T-cell (primary cell): ENCODE results near the gene GABRR3. TPM values are rescaled to one million over a fixed set of nuclear protein-coding genes. Genes with fewer than 3 reads are reported as not detected.

Experiments
- ATAC-seq, 4 experiments: fragments of 200-7000 bp in 3 of 4; fragments of 150-1000 bp in 1 of 4; cut with Tn5 transposase; replicated peaks in 1 of 4; 1 replicate in 3 of 4; 2 replicates in 1 of 4; pipeline ENCODE4 v1.10.0; 2021; ENCODE audit warnings: moderate library complexity in 3 of 4, mild to moderate bottlenecking in 2 of 4, moderate number of reproducible peaks in 1 of 4
- CTCF ChIA-PET, 2 donors: fragments of 300-600 bp; sonication (Branson Sonifier 250); formaldehyde crosslinking; loops; one replicate each; lab custom pipeline; 2022; ENCODE audit warnings: antibody characterized with exemption in 2 of 2; lab: Charles Lee
- POLR2A ChIA-PET, 2 donors: fragments of 300-600 bp; sonication (Branson Sonifier 250); formaldehyde crosslinking; loops; one replicate each; lab custom pipeline; 2022; ENCODE audit warnings: antibody characterized with exemption in 2 of 2; lab: Charles Lee
- DNase-seq, 35 experiments: peaks; one replicate each; pipeline versions ENCODE4 v3.0.0 to v3.0.0-alpha.2; 2013 to 2023
- H3K27ac ChIP-seq: one replicate; pipeline ENCODE4 v1.5.1; 2013; ENCODE audit warnings: low read length
- H3K27me3 ChIP-seq, 2 experiments: replicated peaks in 1 of 2; 1 replicate in 1 of 2; 2 replicates in 1 of 2; pipeline versions ENCODE4 v1.6.1 to v1.7.0; 2013; ENCODE audit warnings: low read length in 1 of 2, mixed read lengths in 1 of 2; ENCODE audit not compliant: control insufficient read depth in 2 of 2, insufficient read depth in 2 of 2; ENCODE audit errors: extremely low read depth in 1 of 2
- H3K36me3 ChIP-seq, 2 donors: 1 replicate in 1 of 2; 2 replicates in 1 of 2; pipeline versions ENCODE4 v1.6.1 to v1.7.0; 2013; ENCODE audit warnings: low read length in 1 of 2; ENCODE audit not compliant: control insufficient read depth in 2 of 2, insufficient read depth in 1 of 2; ENCODE audit errors: extremely low read depth in 1 of 2
- H3K4me1 ChIP-seq, 2 experiments: 1 replicate in 1 of 2; 2 replicates in 1 of 2; pipeline versions ENCODE4 v1.6.1 to v1.7.0; 2013; ENCODE audit warnings: low read length in 2 of 2, mixed read lengths in 1 of 2; ENCODE audit not compliant: insufficient read depth in 2 of 2, control insufficient read depth in 1 of 2; ENCODE audit errors: extremely low read depth in 1 of 2
- H3K4me3 ChIP-seq, 2 donors: 1 replicate in 1 of 2; 2 replicates in 1 of 2; pipeline versions ENCODE4 v1.5.1 to v1.7.0; 2013; ENCODE audit warnings: mild to moderate bottlenecking in 2 of 2, low read length in 1 of 2, moderate library complexity in 1 of 2; ENCODE audit not compliant: control insufficient read depth in 1 of 2; ENCODE audit errors: extremely low read depth in 1 of 2
- H3K9me3 ChIP-seq: 2 replicates; pipeline ENCODE4 v1.7.0; 2013
- H3K27ac Mint-ChIP-seq, 2 donors: one replicate each; pipeline ENCODE4 v1.8.0; 2020 to 2021; ENCODE audit warnings: mild to moderate bottlenecking in 2 of 2, mixed read lengths in 2 of 2
- H3K27me3 Mint-ChIP-seq, 2 donors: one replicate each; pipeline ENCODE4 v1.8.0; 2021 to 2022; ENCODE audit warnings: mixed read lengths in 2 of 2
- H3K36me3 Mint-ChIP-seq: one replicate; pipeline ENCODE4 v1.8.0; 2021; ENCODE audit warnings: mixed read lengths
- H3K4me1 Mint-ChIP-seq, 3 donors: one replicate each; pipeline ENCODE4 v1.8.0; 2020 to 2022; ENCODE audit warnings: mixed read lengths in 3 of 3, mild to moderate bottlenecking in 1 of 3
- H3K4me3 Mint-ChIP-seq, 3 donors: one replicate each; pipeline ENCODE4 v1.8.0; 2020 to 2022; ENCODE audit warnings: mild to moderate bottlenecking in 3 of 3, mixed read lengths in 3 of 3, moderate library complexity in 3 of 3
- H3K9me3 Mint-ChIP-seq, 3 donors: one replicate each; pipeline ENCODE4 v1.8.0; 2020 to 2022; ENCODE audit warnings: mixed read lengths in 3 of 3
- WGBS: methylation state at CpG from one replicate; pipeline ENCODE4 v1.1.5; 2013; ENCODE audit warnings: missing lambda C conversion rate; ENCODE audit not compliant: insufficient coverage; 5-methylcytosine and 5-hydroxymethylcytosine counted together
- total RNA-seq, 35 experiments: library from RNA in 6 of 35; stranded (reverse) in 6 of 35; fragments of 120-200 nt in 1 of 35; gene quantifications; one replicate each; pipeline versions ENCODE4 v1.2.1 to v1.2.4 and lab custom pipeline; 2013 to 2026

GABRR3 gene
- total RNA-seq (not detected), total RNA-seq (lab: John Stamatoyannopoulos, UW) (0 to 0.14 (median 0) reads per million in 29 experiments)
- total RNA-seq (2013): not detected

DNA sequence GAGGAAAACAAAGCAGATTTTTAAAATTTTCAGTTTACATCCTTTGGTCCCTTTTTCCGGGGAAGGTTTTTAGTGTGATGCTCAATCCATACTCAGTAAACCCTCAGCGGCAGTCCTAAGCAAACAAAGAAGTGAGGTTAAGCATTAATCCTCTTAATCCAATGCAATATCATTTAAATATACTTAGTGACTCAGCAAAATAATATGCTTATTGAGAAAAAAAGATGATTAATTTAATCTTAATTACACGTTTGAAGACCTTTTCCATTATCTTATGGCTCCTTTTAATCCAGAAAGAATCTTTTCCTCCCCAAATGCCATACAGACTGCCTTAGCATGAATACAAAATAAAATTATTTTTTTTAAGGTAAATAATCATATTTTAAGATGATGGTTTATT, at the start of gene GABRR3:
TSS of gene GABRR3 (minus strand) at position 108 of the 400 bp plus-strand sequence. CDS start 328 bp downstream, outside the sequence.
- no peaks in the 10 kb centered on the region for H3K36me3 ChIP-seq
- WGBS: no CpG with 5 or more reads among the region's 3 CpGs
- ChIA-PET CTCF (no interaction called here), POLR2A (no interaction called here)
- H3K4me1 ChIP-seq: no peaks in the 10 kb centered on the region
- H3K4me3 Mint-ChIP-seq: no peak within 1 kb of the TSS
- peaks cover 0 to 7% (median 2%) of the 10 kb centered on the region in 3 donors for H3K4me1 Mint-ChIP-seq
- no peaks in the 10 kb centered on the region for H3K9me3 Mint-ChIP-seq
- DNase-seq (no peak), ATAC-seq (no peak)
- H3K4me3 ChIP-seq: no peak within 1 kb of the TSS
- no peak within 1 kb of the TSS for H3K27ac ChIP-seq
- no peaks in the 10 kb centered on the region for H3K36me3 Mint-ChIP-seq
- H3K27me3 ChIP-seq: no peaks in the 10 kb centered on the region
- peaks cover 2 to 5% of the 10 kb centered on the region in 2 donors for H3K27me3 Mint-ChIP-seq
- H3K9me3 ChIP-seq: no peaks in the 10 kb centered on the region
- no peak within 1 kb of the TSS for H3K27ac Mint-ChIP-seq

DNA sequence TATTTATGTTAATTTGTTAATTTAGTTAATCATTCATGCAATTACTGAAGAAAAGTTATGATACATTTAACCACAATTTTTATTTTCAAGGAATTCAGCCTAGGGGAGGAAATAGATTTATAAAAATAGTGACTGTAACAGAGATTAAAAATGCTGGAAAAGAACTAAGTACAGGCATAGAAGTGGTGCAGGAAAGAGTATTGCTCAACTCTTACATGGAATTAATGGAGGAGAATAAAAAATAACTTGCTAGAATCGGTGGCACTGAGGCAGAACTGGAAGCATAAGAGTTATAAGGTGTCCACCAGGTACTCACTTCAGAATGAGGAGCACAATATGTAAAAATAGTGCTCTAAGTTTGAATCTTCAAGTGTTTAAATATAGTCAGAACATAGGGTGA, 38.4 kb upstream of the GABRR3 start:
- Mint-ChIP-seq H3K9me3 (no peaks in the 10 kb centered on the region), H3K36me3 (no peaks in the 10 kb centered on the region), H3K27me3 (peaks cover 0 to 17% of the 10 kb centered on the region in 2 donors), H3K4me1 (no peaks in the 10 kb centered on the region), H3K4me3 (no peak overlapping the region), H3K27ac (no peak overlapping the region)
- Histone ChIP-seq H3K27ac (no peak overlapping the region), H3K4me3 (no peak overlapping the region), H3K27me3 (no peaks in the 10 kb centered on the region), H3K4me1 (no peaks in the 10 kb centered on the region), H3K9me3 (no peaks in the 10 kb centered on the region), H3K36me3 (no peaks in the 10 kb centered on the region)
- ATAC-seq (no peak), DNase-seq (no peak)
- CTCF ChIA-PET: no interaction called here
- 33% methylated on average over 1 of the region's 1 CpG for WGBS
- POLR2A ChIA-PET: no interaction called here

DNA sequence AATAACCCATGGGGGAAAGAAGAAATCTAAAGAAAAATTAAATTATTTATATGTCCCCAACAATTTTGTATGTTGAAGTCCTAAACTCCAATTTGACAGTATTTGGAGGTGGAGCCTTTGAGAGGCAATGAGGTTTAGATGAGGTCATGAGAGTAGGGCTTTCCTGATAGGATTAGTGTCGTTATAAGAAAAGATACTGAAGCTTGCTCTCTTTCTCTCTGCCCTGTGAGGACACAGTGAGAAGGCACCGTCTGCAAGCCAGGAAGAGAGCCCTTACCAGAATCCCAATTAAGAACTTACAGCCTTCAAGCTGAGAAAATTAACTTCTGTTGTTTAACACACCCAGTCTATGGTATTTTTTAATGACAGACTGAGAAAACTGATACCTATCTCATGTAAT, 35.7 kb upstream of the GABRR3 start:
- no peak overlapping the region for H3K27ac ChIP-seq
- no peaks in the 10 kb centered on the region for H3K4me1 ChIP-seq
- no peaks in the 10 kb centered on the region for H3K9me3 ChIP-seq
- Mint-ChIP-seq H3K9me3 (no peaks in the 10 kb centered on the region), H3K4me3 (no peak overlapping the region), H3K4me1 (no peaks in the 10 kb centered on the region), H3K36me3 (no peaks in the 10 kb centered on the region), H3K27ac (no peak overlapping the region), H3K27me3 (peaks cover 6 to 7% of the 10 kb centered on the region in 2 donors)
- no CpG with 5 or more reads among the region's 2 CpGs for WGBS
- H3K36me3 ChIP-seq: no peaks in the 10 kb centered on the region
- no peak for ATAC-seq
- DNase-seq: no peak
- H3K27me3 ChIP-seq: no peaks in the 10 kb centered on the region
- H3K4me3 ChIP-seq: no peak overlapping the region
- ChIA-PET POLR2A (no interaction called here), CTCF (no interaction called here)

DNA sequence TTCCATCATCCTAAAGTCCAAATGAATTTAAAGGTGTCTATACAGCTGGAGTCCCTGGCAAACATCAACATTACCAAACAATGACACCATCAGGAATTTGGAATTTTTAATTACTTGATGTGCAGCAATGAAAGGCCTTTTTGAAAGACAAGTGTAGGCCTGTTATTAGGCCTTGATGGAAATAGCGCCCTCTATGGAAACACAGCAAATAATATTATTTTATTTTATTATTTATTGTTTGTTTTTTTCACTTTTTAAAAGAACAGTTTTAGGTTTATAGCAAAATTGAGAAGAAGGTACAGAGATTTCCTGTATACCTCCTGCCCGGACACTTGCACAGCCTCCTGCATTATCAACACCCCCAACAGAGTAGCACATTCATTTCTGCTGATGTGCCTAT, 33.7 kb upstream of the GABRR3 start:
- POLR2A ChIA-PET: no interaction called here
- ATAC-seq (no peak), DNase-seq (no peak)
- peaks cover 0 to 2% of the 10 kb centered on the region in 2 experiments for H3K27me3 ChIP-seq
- Mint-ChIP-seq H3K4me3 (no peak overlapping the region), H3K9me3 (no peaks in the 10 kb centered on the region), H3K27me3 (peaks cover 9% of the 10 kb centered on the region in 2 donors), H3K36me3 (no peaks in the 10 kb centered on the region), H3K27ac (no peak overlapping the region), H3K4me1 (no peaks in the 10 kb centered on the region)
- no peaks in the 10 kb centered on the region for H3K9me3 ChIP-seq
- no CpG with 5 or more reads among the region's 2 CpGs for WGBS
- H3K4me3 ChIP-seq: no peak overlapping the region
- no peak overlapping the region for H3K27ac ChIP-seq
- H3K4me1 ChIP-seq: no peaks in the 10 kb centered on the region
- CTCF ChIA-PET: no interaction called here
- no peaks in the 10 kb centered on the region for H3K36me3 ChIP-seq

DNA sequence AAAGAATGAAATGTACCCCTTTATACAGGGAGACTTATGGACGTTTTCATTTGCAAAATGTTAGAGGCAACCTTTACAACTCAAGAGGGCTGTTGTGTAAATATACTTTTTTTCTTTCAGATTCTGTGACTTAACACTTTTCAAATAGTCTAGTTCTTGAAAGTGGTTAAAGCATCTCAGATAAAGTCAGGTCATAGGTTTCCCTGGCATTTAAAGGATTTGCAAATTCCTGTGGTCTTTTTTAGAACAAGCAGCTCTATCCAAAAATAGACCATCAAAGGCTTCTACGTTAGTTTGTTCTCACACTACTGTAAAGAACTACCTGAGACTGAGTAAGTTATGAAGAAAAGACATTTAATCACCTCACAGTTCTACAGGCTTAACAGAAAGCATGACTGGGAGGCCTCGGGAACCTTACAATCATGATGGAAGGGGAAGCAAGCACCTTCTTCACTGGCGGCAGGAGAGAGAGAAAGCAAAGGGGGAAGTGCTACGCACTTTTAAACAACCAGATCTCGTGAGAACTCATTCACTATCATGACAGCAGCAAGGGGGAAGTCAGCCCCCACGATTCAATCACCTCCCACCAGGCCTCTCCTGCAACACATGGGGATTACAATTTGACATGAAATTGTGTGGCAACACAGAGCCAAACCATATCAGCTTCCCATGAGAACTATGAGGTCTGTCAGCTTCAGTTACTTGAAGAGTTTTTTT, 23.3 kb upstream of the GABRR3 start:
- Histone ChIP-seq H3K4me3 (no peak overlapping the region), H3K4me1 (no peaks in the 10 kb centered on the region), H3K9me3 (no peaks in the 10 kb centered on the region), H3K36me3 (no peaks in the 10 kb centered on the region), H3K27ac (no peak overlapping the region), H3K27me3 (no peaks in the 10 kb centered on the region)
- Mint-ChIP-seq H3K4me3 (no peak overlapping the region), H3K9me3 (no peaks in the 10 kb centered on the region), H3K36me3 (no peaks in the 10 kb centered on the region), H3K27me3 (peaks cover 8 to 17% of the 10 kb centered on the region in 2 donors), H3K4me1 (peaks cover 0 to 3% (median 0%) of the 10 kb centered on the region in 3 donors), H3K27ac (no peak overlapping the region)
- no CpG with 5 or more reads among the region's 7 CpGs for WGBS
- ChIA-PET CTCF (interaction anchor here in 1 of 2 donors (0.6 kb wide), 1 partner anchor 741 kb away, joined by 3 read pairs; no protein-coding TSS in a partner anchor), POLR2A (no interaction called here)
- ATAC-seq: no peak
- no peak for DNase-seq

DNA sequence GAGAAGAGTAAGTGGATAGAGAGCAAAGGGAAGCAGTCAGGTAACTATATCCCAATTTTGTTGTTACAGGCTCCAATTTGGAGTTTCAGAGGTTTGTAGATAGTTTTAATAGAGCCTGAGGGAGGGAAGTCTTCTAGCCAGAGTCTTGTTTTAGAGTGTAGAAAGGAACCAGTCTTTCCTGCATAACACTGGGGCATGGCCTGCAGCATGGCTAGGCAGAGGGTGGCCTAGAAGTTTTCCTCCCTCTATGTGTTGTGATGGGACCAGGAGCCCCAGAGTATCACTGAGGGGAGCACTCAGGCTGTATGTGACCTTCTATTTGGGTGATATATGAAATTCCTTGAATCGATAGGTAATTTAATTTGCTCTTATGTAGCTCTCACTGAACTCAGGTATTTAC, 22.5 kb upstream of the GABRR3 start:
- no peaks in the 10 kb centered on the region for H3K9me3 Mint-ChIP-seq
- peaks cover 7 to 17% of the 10 kb centered on the region in 2 donors for H3K27me3 Mint-ChIP-seq
- no peaks in the 10 kb centered on the region for H3K36me3 Mint-ChIP-seq
- no peak overlapping the region for H3K27ac Mint-ChIP-seq
- no peak overlapping the region for H3K4me3 Mint-ChIP-seq
- WGBS: no CpG with 5 or more reads among the region's 1 CpG
- no peaks in the 10 kb centered on the region for H3K27me3 ChIP-seq
- H3K36me3 ChIP-seq: no peaks in the 10 kb centered on the region
- H3K4me1 ChIP-seq: no peaks in the 10 kb centered on the region
- H3K9me3 ChIP-seq: no peaks in the 10 kb centered on the region
- DNase-seq: no peak
- ATAC-seq: no peak
- ChIA-PET CTCF (interaction anchor here in 1 of 2 donors (0.6 kb wide), 1 partner anchor 741 kb away, joined by 3 read pairs; no protein-coding TSS in a partner anchor), POLR2A (no interaction called here)
- no peak overlapping the region for H3K4me3 ChIP-seq
- peaks cover 0 to 3% (median 0%) of the 10 kb centered on the region in 3 donors for H3K4me1 Mint-ChIP-seq
- H3K27ac ChIP-seq: no peak overlapping the region
